ENCODE measurements around the gene STATH.

DNA sequence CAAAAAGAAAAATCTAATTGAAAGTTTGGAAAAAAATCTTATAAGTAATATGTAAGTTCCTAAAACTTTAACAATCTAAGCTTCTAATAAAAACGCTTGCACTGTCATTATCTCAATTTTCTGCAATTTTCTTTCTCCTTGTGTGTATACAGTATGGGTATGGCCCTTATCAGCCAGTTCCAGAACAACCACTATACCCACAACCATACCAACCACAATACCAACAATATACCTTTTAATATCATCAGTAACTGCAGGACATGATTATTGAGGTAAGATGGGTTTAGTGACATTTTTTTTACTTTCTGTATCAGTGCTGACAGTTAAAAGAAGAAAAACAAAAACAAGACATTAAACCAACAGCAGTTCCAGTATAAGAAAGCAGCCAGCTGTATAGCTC, 4.9 kb downstream of the STATH start:
- TF ChIP-seq POLR2A (IDR thresholded peaks at IDR 0.05; ENCODE audit: low read depth, low read length) (no peak), TAF1 (IDR thresholded peaks at IDR 0.05; ENCODE audit: borderline replicate concordance, low read depth, low read length) (no peak), POLR2AphosphoS5 (IDR thresholded peaks at IDR 0.05; ENCODE audit: low read depth, low read length) (no peak)
